GM12878 (cell line): ENCODE measurements around the gene FKBP8. TPM values are rescaled to one million over a fixed set of nuclear protein-coding genes. Genes with fewer than 3 reads are reported as not detected.

Source experiments
- ATAC-seq: fragments of 200-7000 bp; cut with Tn5 transposase; 3 replicates; pipeline ENCODE4 v1.9.1; 2020; ENCODE audit warnings: mild to moderate bottlenecking, moderate library complexity
- BruUV-seq: library from RNA; stranded (reverse); fragments of 400-500 nt; replicated peaks from 2 replicates; lab custom pipeline; 2021; lab: Mats Ljungman, UMichigan
- CTCF ChIA-PET: fragments of 300-600 bp; sonication (Branson Sonifier 250); formaldehyde crosslinking; extraction: SDS; loops from one replicate; lab custom pipeline; 2021; ENCODE audit warnings: inconsistent platforms; lab: Yijun Ruan, JAX
- POLR2A ChIA-PET: fragments of 350-600 bp; formaldehyde crosslinking; extraction: SDS; loops from one replicate; lab custom pipeline; 2021; ENCODE audit warnings: inconsistent platforms; lab: Charles Lee
- RAD21 ChIA-PET: fragments of 300-600 bp; sonication (Branson Sonifier 250); formaldehyde crosslinking; loops from one replicate; lab custom pipeline; 2023; ENCODE audit warnings: antibody characterized with exemption; ENCODE audit not compliant: unreplicated experiment; lab: Charles Lee
- SMC1A ChIA-PET: fragments of 300-600 bp; sonication (Branson Sonifier 250); formaldehyde crosslinking; loops from one replicate; lab custom pipeline; 2023; ENCODE audit not compliant: unreplicated experiment, uncharacterized antibody; lab: Charles Lee
- DNase-seq: peaks from one replicate; pipeline ENCODE4 v3.0.0-alpha.2; 2011; ENCODE audit warnings: low read depth, low spot score
- FAIRE-seq: peaks from 3 replicates; lab custom pipeline; 2011; peaks lifted over from hg19 to GRCh38; lab: Jason Lieb, UNC
- H2AFZ ChIP-seq: 2 replicates; pipeline ENCODE4 v1.6.0; 2011; ENCODE audit warnings: low read depth, low read length, control low read depth; ENCODE audit not compliant: control insufficient read depth
- H3K27ac ChIP-seq: 2 replicates; pipeline ENCODE4 v1.5.1; 2011; ENCODE audit warnings: control low read depth; ENCODE audit not compliant: control insufficient read depth, insufficient read depth
- H3K27me3 ChIP-seq, 2 experiments: replicated peaks in 1 of 2; 2 replicates each; pipeline versions ENCODE4 v1.6.0 to v1.6.1; 2011; ENCODE audit warnings: low read length in 1 of 2; ENCODE audit not compliant: control insufficient read depth in 2 of 2, insufficient read depth in 2 of 2
- H3K36me3 ChIP-seq, 2 experiments: 2 replicates each; pipeline ENCODE4 v1.5.1; 2011; ENCODE audit warnings: low read length in 1 of 2; ENCODE audit not compliant: control insufficient read depth in 2 of 2, insufficient read depth in 2 of 2
- H3K4me1 ChIP-seq: 2 replicates; pipeline ENCODE4 v1.6.1; 2011; ENCODE audit warnings: mild to moderate bottlenecking, low read length, moderate library complexity, mixed read lengths; ENCODE audit not compliant: control insufficient read depth, insufficient read depth
- H3K4me2 ChIP-seq: 2 replicates; pipeline ENCODE4 v1.6.0; 2011; ENCODE audit warnings: control low read depth; ENCODE audit not compliant: control insufficient read depth, insufficient read depth
- H3K4me3 ChIP-seq: fragments of 200-600 bp; sonication (generic); 2 replicates; pipeline ENCODE4 v1.5.1; 2016
- H3K79me2 ChIP-seq: 2 replicates; pipeline ENCODE4 v1.6.0; 2011; ENCODE audit warnings: low read length; ENCODE audit not compliant: control insufficient read depth, insufficient read depth
- H3K9ac ChIP-seq: 2 replicates; pipeline ENCODE4 v1.8.0; 2011; ENCODE audit warnings: low read length, control low read depth, mixed read lengths; ENCODE audit not compliant: control insufficient read depth, insufficient read depth
- H3K9me3 ChIP-seq: replicated peaks from 3 replicates; pipeline ENCODE4 v1.5.1; 2011; ENCODE audit warnings: mild to moderate bottlenecking, low read length; ENCODE audit not compliant: control insufficient read depth, insufficient read depth
- H4K20me1 ChIP-seq: 2 replicates; pipeline ENCODE4 v1.6.0; 2011; ENCODE audit not compliant: control insufficient read depth, insufficient read depth
- CBFB ChIP-seq: IDR thresholded peaks from 2 replicates; pipeline ENCODE4 v1.6.1; 2016; ENCODE audit warnings: antibody characterized with exemption, low read depth
- IKZF2 ChIP-seq, 2 experiments: fragments of 450-650 bp; IDR thresholded peaks; 2 replicates each; pipeline ENCODE4 v1.6.1; 2017; ENCODE audit warnings: mild to moderate bottlenecking in 2 of 2, moderate library complexity in 2 of 2
- IRF5 ChIP-seq: fragments of 450-650 bp; IDR thresholded peaks from 2 replicates; pipeline ENCODE4 v1.6.1; 2017; ENCODE audit warnings: borderline replicate concordance
- MTA2 ChIP-seq: fragments of 450-650 bp; IDR thresholded peaks from 2 replicates; pipeline ENCODE4 v1.6.1; 2016; ENCODE audit warnings: low read depth, mild to moderate bottlenecking, moderate library complexity
- NBN ChIP-seq: fragments of 450-650 bp; IDR thresholded peaks from 2 replicates; pipeline ENCODE4 v1.6.1; 2016
- PAX8 ChIP-seq: fragments of 450-650 bp; IDR thresholded peaks from 2 replicates; pipeline ENCODE4 v1.6.1; 2017; ENCODE audit warnings: mild to moderate bottlenecking, moderate library complexity
- PML ChIP-seq: IDR thresholded peaks from 2 replicates; pipeline ENCODE4 v1.6.1; 2012; ENCODE audit warnings: low read length, inconsistent platforms
- POLR2AphosphoS5 ChIP-seq: IDR thresholded peaks from 2 replicates; pipeline ENCODE4 v1.6.1; 2011; ENCODE audit warnings: mild to moderate bottlenecking, low read length, inconsistent platforms
- SMC3 ChIP-seq: IDR thresholded peaks from 2 replicates; pipeline ENCODE4 v1.6.1; 2011; ENCODE audit warnings: low read length, improper control_type of control experiment, borderline replicate concordance
- SPI1 ChIP-seq: IDR thresholded peaks from 2 replicates; pipeline ENCODE4 v1.6.1; 2011; ENCODE audit warnings: low read depth, mild to moderate bottlenecking, low read length, moderate library complexity, borderline replicate concordance; ENCODE audit not compliant: insufficient read depth
- SREBF1 ChIP-seq: IDR thresholded peaks from 2 replicates; pipeline ENCODE4 v1.6.1; 2012; ENCODE audit warnings: mild to moderate bottlenecking, low read length
- SREBF2 ChIP-seq: IDR thresholded peaks from 2 replicates; pipeline ENCODE4 v1.6.1; 2012; ENCODE audit warnings: mild to moderate bottlenecking, low read length
- SUPT20H ChIP-seq: IDR thresholded peaks from 2 replicates; pipeline ENCODE4 v1.6.1; 2011; ENCODE audit warnings: low read depth, mild to moderate bottlenecking, low read length, moderate library complexity, borderline replicate concordance; ENCODE audit not compliant: control insufficient read depth
- WRNIP1 ChIP-seq: IDR thresholded peaks from 2 replicates; pipeline ENCODE4 v1.6.1; 2011; ENCODE audit warnings: low read depth, low read length, improper control_type of control experiment, borderline replicate concordance
- WGBS: methylation state at CpG from one replicate; pipeline ENCODE4 v1.1.6; 2016; ENCODE audit warnings: low lambda C conversion rate; ENCODE audit not compliant: insufficient replicate concordance, insufficient coverage; ENCODE audit errors: missing lambda C conversion rate; 5-methylcytosine and 5-hydroxymethylcytosine counted together
- in situ Hi-C: fragments of 300-500 bp; cut with MboI; formaldehyde crosslinking; loops from 9 replicates; pipeline ENCODE4 v1.14.3; 2018; ENCODE audit warnings: mixed read lengths
- intact Hi-C: fragments of 100-400 bp; cut with micrococcal nuclease; formaldehyde crosslinking; loops from one replicate; pipeline ENCODE4 v1.14.2; 2022; ENCODE audit not compliant: unreplicated experiment
- polyA plus RNA-seq, 11 experiments: library from polyadenylated mRNA; depleted of rRNA in 4 of 11; unstranded in 6 of 11; stranded (reverse) in 5 of 11; fragments of >200 nt; fragmentation: Nextera tagmentation in 4 of 11; fragmentation: Illumina TruSeq in 1 of 11; extraction: Ambion mirVana in 4 of 11; extraction: Trizol in 1 of 11; gene quantifications; 1 replicate in 1 of 11; 2 replicates in 10 of 11; pipeline versions ENCODE4 v1.2.1 to v1.2.3, GENCODE V29; 2011 to 2016; ENCODE audit warnings: inconsistent platforms in 2 of 11, missing spikeins in 2 of 11, low read depth in 1 of 11
- total RNA-seq, 4 experiments: library from RNA; depleted of rRNA in 3 of 4; stranded (reverse); fragments of >200 nt in 3 of 4; fragmentation: Illumina TruSeq in 1 of 4; extraction: Trizol in 1 of 4; gene quantifications; 2 replicates each; pipeline versions ENCODE4 v1.2.1 to v1.2.3, GENCODE V29; 2013 to 2021
- TF ChIP-seq, protein P1 (sequence below): fragments of 450-650 bp; formaldehyde crosslinking; IDR thresholded peaks from 2 replicates; pipeline ENCODE4 v1.5.0; 2022; ENCODE audit warnings: mild to moderate bottlenecking, missing genetic modification characterization
- TF ChIP-seq, protein P2 (sequence below): IDR thresholded peaks from 2 replicates; pipeline ENCODE4 v1.6.1; 2012; ENCODE audit warnings: low read depth, low read length, improper control_type of control experiment

The FKBP8 gene
- total and polyA plus RNA-seq, 10 of the 15 experiments (the other 5 are each of a cell fraction or from before 2014, with no cell fraction given): 0.13 to 205 (median 95.4) TPM

- ATAC-seq: peak; percentile 46; the same call in 2 of the 3 replicates
Measured at GRCh38 chr19:18488403-18488723, 55.0 kb downstream of the FKBP8 start.

More at GRCh38 chr19:18488403-18488723, 55.0 kb downstream of the FKBP8 start:
- SMC1A ChIA-PET: no interaction called here
- intact Hi-C loops: no loop called here
- TF ChIP-seq WRNIP1 (no peak), SREBF2 (no peak), SMC3 (no peak), SUPT20H (no peak), CBFB (no peak), NBN (no peak), PAX8 (no peak), SPI1 (no peak), MTA2 (no peak), IKZF2 (IDR thresholded peaks at IDR 0.05) (no peak), IRF5 (no peak), POLR2AphosphoS5 (no peak), PML (no peak), SREBF1 (no peak)
- TF ChIP-seq, protein P1, sequence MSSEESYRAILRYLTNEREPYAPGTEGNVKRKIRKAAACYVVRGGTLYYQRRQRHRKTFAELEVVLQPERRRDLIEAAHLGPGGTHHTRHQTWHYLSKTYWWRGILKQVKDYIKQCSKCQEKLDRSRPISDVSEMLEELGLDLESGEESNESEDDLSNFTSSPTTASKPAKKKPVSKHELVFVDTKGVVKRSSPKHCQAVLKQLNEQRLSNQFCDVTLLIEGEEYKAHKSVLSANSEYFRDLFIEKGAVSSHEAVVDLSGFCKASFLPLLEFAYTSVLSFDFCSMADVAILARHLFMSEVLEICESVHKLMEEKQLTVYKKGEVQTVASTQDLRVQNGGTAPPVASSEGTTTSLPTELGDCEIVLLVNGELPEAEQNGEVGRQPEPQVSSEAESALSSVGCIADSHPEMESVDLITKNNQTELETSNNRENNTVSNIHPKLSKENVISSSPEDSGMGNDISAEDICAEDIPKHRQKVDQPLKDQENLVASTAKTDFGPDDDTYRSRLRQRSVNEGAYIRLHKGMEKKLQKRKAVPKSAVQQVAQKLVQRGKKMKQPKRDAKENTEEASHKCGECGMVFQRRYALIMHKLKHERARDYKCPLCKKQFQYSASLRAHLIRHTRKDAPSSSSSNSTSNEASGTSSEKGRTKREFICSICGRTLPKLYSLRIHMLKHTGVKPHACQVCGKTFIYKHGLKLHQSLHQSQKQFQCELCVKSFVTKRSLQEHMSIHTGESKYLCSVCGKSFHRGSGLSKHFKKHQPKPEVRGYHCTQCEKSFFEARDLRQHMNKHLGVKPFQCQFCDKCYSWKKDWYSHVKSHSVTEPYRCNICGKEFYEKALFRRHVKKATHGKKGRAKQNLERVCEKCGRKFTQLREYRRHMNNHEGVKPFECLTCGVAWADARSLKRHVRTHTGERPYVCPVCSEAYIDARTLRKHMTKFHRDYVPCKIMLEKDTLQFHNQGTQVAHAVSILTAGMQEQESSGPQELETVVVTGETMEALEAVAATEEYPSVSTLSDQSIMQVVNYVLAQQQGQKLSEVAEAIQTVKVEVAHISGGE: no peak
- TF ChIP-seq, protein P2, sequence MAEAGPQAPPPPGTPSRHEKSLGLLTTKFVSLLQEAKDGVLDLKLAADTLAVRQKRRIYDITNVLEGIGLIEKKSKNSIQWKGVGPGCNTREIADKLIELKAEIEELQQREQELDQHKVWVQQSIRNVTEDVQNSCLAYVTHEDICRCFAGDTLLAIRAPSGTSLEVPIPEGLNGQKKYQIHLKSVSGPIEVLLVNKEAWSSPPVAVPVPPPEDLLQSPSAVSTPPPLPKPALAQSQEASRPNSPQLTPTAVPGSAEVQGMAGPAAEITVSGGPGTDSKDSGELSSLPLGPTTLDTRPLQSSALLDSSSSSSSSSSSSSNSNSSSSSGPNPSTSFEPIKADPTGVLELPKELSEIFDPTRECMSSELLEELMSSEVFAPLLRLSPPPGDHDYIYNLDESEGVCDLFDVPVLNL: no peak
- TF ChIP-seq, all 136 proteins: peak for 0
- FAIRE-seq (no peak), DNase-seq (no peak)
- no peaks in the 10 kb centered on the region for H3K9me3 ChIP-seq
- ChIA-PET RAD21 (no interaction called here), POLR2A (no interaction called here), CTCF (interaction anchor here (0.7 to 1.2 kb wide), 3 partner anchors 31 to 358 kb away, joined by 3 read pairs; partner anchors contain the start of gene UBA52)
- H3K4me3 ChIP-seq: no peak overlapping the region
- H2AFZ ChIP-seq: no peak overlapping the region
- BruUV-seq: no TSS peak
- no peak overlapping the region for H3K27ac ChIP-seq
- no peak overlapping the region for H3K9ac ChIP-seq
- H3K36me3 ChIP-seq: peaks cover 0 to 3% of the 10 kb centered on the region in 2 experiments; a peak in 2 of 4 replicates
- H3K79me2 ChIP-seq: peaks cover 31% of the 10 kb centered on the region
- no peak overlapping the region for H3K4me2 ChIP-seq
- peaks cover 5% of the 10 kb centered on the region for H4K20me1 ChIP-seq
- H3K4me1 ChIP-seq: no peaks in the 10 kb centered on the region; the same call in 1 of the 2 replicates
- no peaks in the 10 kb centered on the region for H3K27me3 ChIP-seq
- 94% methylated on average over 6 of the region's 6 CpGs for WGBS
- in situ Hi-C loops: no loop called here
